IPS-NIHi7 (cell line): Measurements from ENCODE around the gene TERC.
"Not testable (repeated sequence)": the region's sequence is repeated elsewhere in the genome, so short reads cannot be mapped to it uniquely, and the experiment has no call there.

Experiments
- DNase-seq: peaks from one replicate; pipeline ENCODE4 v3.0.0; 2012; ENCODE audit warnings: mixed read lengths; ENCODE audit errors: extremely low spot score

TERC gene

GRCh38 chr3:169771497-169772304, 6.8 kb upstream of the TERC start:
- DNase-seq = peak; percentile 28

- DNase-seq = peak; percentile 61
Measured at GRCh38 chr3:169769287-169770181, 4.7 kb upstream of the TERC start, which contains the start of gene ACTRT3. ACTRT3 (minus strand) TSS chr3:169769561; CDS start chr3:169769520, 41 bp downstream.

- no peak for DNase-seq
Measured at GRCh38 chr3:169764312-169764881, 463 bp downstream of the TERC start.

- DNase-seq = no peak
Measured at GRCh38 chr3:169760479-169760878, 4.4 kb downstream of the TERC start.

GRCh38 chr3:169759256-169759655, 5.6 kb downstream of the TERC start:
- DNase-seq = no peak

- no peak for DNase-seq
Measured at GRCh38 chr3:169758359-169758994, 6.4 kb downstream of the TERC start.

GRCh38 chr3:169755488-169755887, 9.4 kb downstream of the TERC start:
- no peak for DNase-seq

GRCh38 chr3:169754711-169755110, 10.1 kb downstream of the TERC start:
- no peak for DNase-seq

- no peak for DNase-seq
Measured at GRCh38 chr3:169751875-169752274, 13.0 kb downstream of the TERC start.

GRCh38 chr3:169750665-169751064, 14.2 kb downstream of the TERC start:
- DNase-seq = no peak

- no peak for DNase-seq
Measured at GRCh38 chr3:169748670-169749069, 16.2 kb downstream of the TERC start.

- DNase-seq = no peak
Measured at GRCh38 chr3:169746924-169747323, 17.9 kb downstream of the TERC start.

- peak; percentile 36 for DNase-seq
Measured at GRCh38 chr3:169744366-169745054, 20.4 kb downstream of the TERC start.

- DNase-seq = peak; percentile 24
Measured at GRCh38 chr3:169739067-169739466, 25.8 kb downstream of the TERC start.

GRCh38 chr3:169731857-169732256, 33.0 kb downstream of the TERC start:
- not testable (repeated sequence) for DNase-seq

- DNase-seq = no peak
Measured at GRCh38 chr3:169722724-169723123, 42.1 kb downstream of the TERC start.

GRCh38 chr3:169718415-169718814, 46.4 kb downstream of the TERC start:
- not testable (repeated sequence) for DNase-seq
